HepG2 (cell line): ENCODE measurements around the gene SPIN1. TPM values are rescaled to one million over a fixed set of nuclear protein-coding genes. Genes with fewer than 3 reads are reported as not detected.
A peak's percentile ranks its signal among the peaks of the same experiment; 100 is the strongest.

Experiments used
- ATAC-seq: fragments of 200-7000 bp; cut with Tn5 transposase; 3 replicates; pipeline ENCODE4 v1.9.1; 2020; ENCODE audit warnings: mild to moderate bottlenecking, moderate library complexity
- BruUV-seq: library from RNA; stranded (reverse); fragments of 400-500 nt; replicated peaks from 2 replicates; lab custom pipeline; 2021; lab: Mats Ljungman, UMichigan
- CTCF ChIA-PET: fragments of 300-600 bp; formaldehyde crosslinking; extraction: SDS; loops from one replicate; lab custom pipeline; 2021; ENCODE audit warnings: low total read pairs, inconsistent platforms, low intra/inter-chr PET ratio; lab: Yijun Ruan, JAX
- POLR2A ChIA-PET: fragments of 350-600 bp; sonication (Branson Sonifier 250); formaldehyde crosslinking; loops from one replicate; lab custom pipeline; 2020; ENCODE audit warnings: antibody characterized with exemption, inconsistent platforms; lab: Yijun Ruan, JAX
- DNase-seq: peaks from one replicate; pipeline ENCODE4 v3.0.0-alpha.2; 2015; ENCODE audit warnings: low spot score
- FAIRE-seq: peaks from 3 replicates; lab custom pipeline; 2011; peaks lifted over from hg19 to GRCh38; lab: Jason Lieb, UNC
- H2AFZ ChIP-seq: one replicate; pipeline ENCODE4 v1.6.1; 2011; ENCODE audit warnings: low read length, inconsistent platforms
- H3K27ac ChIP-seq: fragments of 300-600 bp; 3 replicates; pipeline ENCODE4 v1.8.0; 2011; ENCODE audit warnings: mixed run types, mild to moderate bottlenecking, mixed read lengths, low read length, inconsistent platforms; ENCODE audit not compliant: insufficient read depth; ENCODE audit errors: extremely low read length
- H3K27me3 ChIP-seq, 2 experiments: fragments of 200-600 bp in 1 of 2; 2 replicates in 1 of 2; 3 replicates in 1 of 2; pipeline versions ENCODE4 v1.6.0 to v1.8.0; 2011; ENCODE audit warnings: low read length in 2 of 2, mild to moderate bottlenecking in 2 of 2, moderate library complexity in 2 of 2, inconsistent platforms in 1 of 2; ENCODE audit not compliant: insufficient read depth in 2 of 2, control insufficient read depth in 1 of 2
- H3K36me3 ChIP-seq, 2 experiments: fragments of 200-600 bp in 1 of 2; replicated peaks in 1 of 2; 2 replicates in 1 of 2; 3 replicates in 1 of 2; pipeline versions ENCODE4 v1.5.1 to v1.8.0; 2011; ENCODE audit warnings: low read length in 2 of 2, inconsistent platforms in 1 of 2; ENCODE audit not compliant: insufficient read depth in 2 of 2, control insufficient read depth in 1 of 2
- H3K4me1 ChIP-seq: 2 replicates; pipeline ENCODE4 v1.5.1; 2012; ENCODE audit warnings: low read length, inconsistent platforms; ENCODE audit not compliant: insufficient read depth
- H3K4me2 ChIP-seq: 2 replicates; pipeline ENCODE4 v1.6.0; 2011; ENCODE audit warnings: low read depth, low read length, inconsistent platforms
- H3K4me3 ChIP-seq, 3 experiments: fragments of 200-600 bp in 1 of 3; sonication (generic), shearing (Covaris generic) in 1 of 3; replicated peaks in 1 of 3; 2 replicates each; pipeline ENCODE4 v1.5.1; 2011 to 2016; ENCODE audit warnings: low read length in 3 of 3, inconsistent platforms in 2 of 3, low read depth in 2 of 3, mild to moderate bottlenecking in 2 of 3, control low read depth in 1 of 3, mixed read lengths in 1 of 3; ENCODE audit not compliant: insufficient read depth in 1 of 3
- H3K79me2 ChIP-seq: one replicate; pipeline ENCODE4 v1.6.1; 2011; ENCODE audit warnings: low read length, inconsistent platforms; ENCODE audit not compliant: insufficient read depth
- H3K9ac ChIP-seq: 2 replicates; pipeline ENCODE4 v1.6.0; 2011; ENCODE audit warnings: mild to moderate bottlenecking, low read depth, low read length, inconsistent platforms; ENCODE audit not compliant: insufficient read depth
- H3K9me3 ChIP-seq: 2 replicates; pipeline ENCODE4 v1.5.1; 2012; ENCODE audit warnings: mild to moderate bottlenecking, low read length
- H4K20me1 ChIP-seq: 2 replicates; pipeline ENCODE4 v1.6.0; 2011; ENCODE audit warnings: inconsistent platforms, mild to moderate bottlenecking, low read length, moderate library complexity; ENCODE audit not compliant: insufficient read depth
- CCDC6 ChIP-seq: sonication (generic); formaldehyde crosslinking; IDR thresholded peaks from 2 replicates; pipeline ENCODE4 v1.8.1; 2022; ENCODE audit warnings: mild to moderate bottlenecking, missing genetic modification reagents, moderate library complexity
- FOXA1 ChIP-seq, 2 experiments: fragments of 450-650 bp in 1 of 2; sonication (generic) in 1 of 2; formaldehyde crosslinking in 1 of 2; IDR thresholded peaks; 2 replicates each; pipeline versions ENCODE4 v1.4.0 to v1.6.1; 2016 to 2020; ENCODE audit warnings: missing genetic modification reagents in 1 of 2
- GABPB1 ChIP-seq: IDR thresholded peaks from 2 replicates; pipeline ENCODE4 v1.6.1; 2016; ENCODE audit warnings: mild to moderate bottlenecking, missing genetic modification reagents, moderate library complexity, missing compliant biosample characterization
- GATAD2A ChIP-seq: IDR thresholded peaks from 2 replicates; pipeline ENCODE4 v1.6.1; 2016
- ISX ChIP-seq: sonication (generic); formaldehyde crosslinking; conservative IDR thresholded peaks from 2 replicates; pipeline ENCODE4 v1.5.0; 2020; ENCODE audit warnings: missing genetic modification reagents
- JUNB ChIP-seq: sonication (generic); formaldehyde crosslinking; IDR thresholded peaks from 2 replicates; pipeline ENCODE4 v1.8.0; 2022; ENCODE audit warnings: missing genetic modification reagents, mild to moderate bottlenecking, borderline replicate concordance
- MBNL3 ChIP-seq: fragments of 250-450 bp; sonication (Bioruptor Pico); conservative IDR thresholded peaks from 2 replicates; pipeline ENCODE4 v1.8.0; 2022; ENCODE audit warnings: mild to moderate bottlenecking, inconsistent platforms
- MYPOP ChIP-seq: sonication (generic); formaldehyde crosslinking; IDR thresholded peaks from 2 replicates; pipeline ENCODE4 v1.8.1; 2023; ENCODE audit warnings: mild to moderate bottlenecking, moderate library complexity, missing genetic modification reagents
- NONO ChIP-seq, 2 experiments: fragments of 450-650 bp in 1 of 2; sonication (generic) in 1 of 2; formaldehyde crosslinking in 1 of 2; IDR thresholded peaks in 1 of 2; conservative IDR thresholded peaks in 1 of 2; 2 replicates each; pipeline versions ENCODE4 v1.6.1 to v1.8.0; 2017 to 2022; ENCODE audit warnings: mild to moderate bottlenecking in 1 of 2, missing genetic modification reagents in 1 of 2, moderate library complexity in 1 of 2
- RBM22 ChIP-seq: fragments of 200-400 bp; formaldehyde crosslinking; optimal IDR thresholded peaks from 2 replicates; pipeline ENCODE3; 2017; ENCODE audit warnings: mild to moderate bottlenecking, low read length, moderate library complexity
- RXRB ChIP-seq: IDR thresholded peaks from 2 replicates; pipeline ENCODE4 v1.6.1; 2016; ENCODE audit warnings: borderline replicate concordance, missing genetic modification reagents, missing compliant biosample characterization
- SMARCE1 ChIP-seq: fragments of 450-650 bp; IDR thresholded peaks from 2 replicates; pipeline ENCODE4 v1.6.1; 2017; ENCODE audit warnings: borderline replicate concordance
- TEAD3 ChIP-seq: optimal IDR thresholded peaks from 2 replicates; pipeline ENCODE3; 2016; ENCODE audit warnings: borderline replicate concordance
- YEATS2 ChIP-seq: sonication (generic); formaldehyde crosslinking; IDR thresholded peaks from 2 replicates; pipeline ENCODE4 v1.4.0; 2020; ENCODE audit warnings: missing genetic modification reagents, borderline replicate concordance
- ZBTB38 ChIP-seq: sonication (generic); formaldehyde crosslinking; IDR thresholded peaks from 2 replicates; pipeline ENCODE4 v1.5.1; 2020; ENCODE audit warnings: mild to moderate bottlenecking, missing genetic modification reagents
- ZNF136 ChIP-seq: sonication (generic); formaldehyde crosslinking; IDR thresholded peaks from 2 replicates; pipeline ENCODE4 v1.8.1; 2022; ENCODE audit warnings: low read depth, mild to moderate bottlenecking, moderate library complexity, missing genetic modification reagents
- ZNF607 ChIP-seq: sonication (generic); formaldehyde crosslinking; IDR thresholded peaks from 2 replicates; pipeline ENCODE4 v1.5.1; 2020; ENCODE audit warnings: missing genetic modification reagents, mild to moderate bottlenecking, borderline replicate concordance
- WGBS: methylation state at CpG from one replicate; pipeline ENCODE4 v1.1.6; 2017; ENCODE audit warnings: low lambda C conversion rate; 5-methylcytosine and 5-hydroxymethylcytosine counted together
- in situ Hi-C: cut with HindIII; loops from 2 replicates; pipeline ENCODE4 v1.10.0; 2017; ENCODE audit warnings: low pct_unique_long_range_greater_than_20kb; ENCODE audit not compliant: extremely low pct_ligation_motif_present
- intact Hi-C: fragments of 100-400 bp; cut with micrococcal nuclease; formaldehyde crosslinking; loops from one replicate; pipeline ENCODE4 v1.10.0; 2022; ENCODE audit not compliant: unreplicated experiment
- polyA plus RNA-seq, 8 experiments: library from polyadenylated mRNA; depleted of rRNA in 3 of 8; stranded (reverse) in 7 of 8; unstranded in 1 of 8; fragments of >200 nt; fragmentation: Illumina TruSeq in 4 of 8; extraction: Trizol in 4 of 8; gene quantifications; 2 replicates each; pipeline versions ENCODE4 v1.2.1 to v1.2.3, GENCODE V29; 2011 to 2016; ENCODE audit warnings: low read depth in 4 of 8, missing spikeins in 1 of 8, mixed read lengths in 1 of 8; ENCODE audit not compliant: insufficient read depth in 1 of 8
- total RNA-seq, 5 experiments: library from RNA; depleted of rRNA; stranded (reverse); fragments of >200 nt; fragmentation: Illumina TruSeq; extraction: Trizol; gene quantifications; 2 replicates each; pipeline ENCODE4 v1.2.3, GENCODE V29; 2016; ENCODE audit warnings: low read depth in 1 of 5

The SPIN1 gene
- total and polyA plus RNA-seq, 2 of the 13 experiments (the other 11 are each of a cell fraction or from before 2014, with no cell fraction given) = 20.0 to 24.3 TPM

DNA sequence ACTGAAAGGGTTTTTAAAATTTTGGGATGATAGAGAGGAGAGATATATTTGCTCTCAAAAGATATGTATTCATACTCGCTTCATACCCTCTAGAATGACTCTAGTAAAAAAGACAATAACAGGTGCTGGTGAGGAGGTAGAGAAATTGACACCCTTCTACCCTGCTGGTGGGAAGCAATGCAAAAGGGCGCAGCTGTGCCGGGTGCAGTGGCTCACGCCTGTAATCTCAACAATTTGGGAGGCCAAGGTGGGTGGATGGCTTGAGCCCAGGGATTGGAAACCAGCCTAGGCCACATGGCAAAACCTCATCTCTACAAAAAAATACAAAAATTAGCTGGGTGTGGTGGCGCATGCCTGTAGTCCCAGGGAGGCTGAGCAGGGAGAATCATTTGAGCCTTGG lies 112.8 kb downstream of the SPIN1 start:
- no TSS peak for BruUV-seq
- H3K4me2 ChIP-seq = no peak overlapping the region
- H2AFZ ChIP-seq = no peak overlapping the region
- ChIA-PET POLR2A (no interaction called here), CTCF (no interaction called here)
- in situ Hi-C loops (no loop called here), intact Hi-C loops (no loop called here)
- H3K9me3 ChIP-seq = no peaks in the 10 kb centered on the region
- no peak overlapping the region for H3K4me3 ChIP-seq
- H3K4me1 ChIP-seq = no peaks in the 10 kb centered on the region
- no peaks in the 10 kb centered on the region for H4K20me1 ChIP-seq
- no peaks in the 10 kb centered on the region for H3K36me3 ChIP-seq
- FAIRE-seq (no peak), ATAC-seq (no peak), DNase-seq (no peak)
- WGBS = 83% methylated on average over 5 of the region's 5 CpGs
- H3K9ac ChIP-seq = no peak overlapping the region
- TF ChIP-seq YEATS2 (CRISPR knock-in tag) = no peak
- no peak for TF ChIP-seq JUNB (CRISPR knock-in tag)
- TF ChIP-seq ZNF607 (CRISPR knock-in tag) = no peak
- no peak for TF ChIP-seq FOXA1 (IDR thresholded peaks at IDR 0.05)
- TF ChIP-seq FOXA1 (CRISPR knock-in tag; IDR thresholded peaks at IDR 0.05) = no peak
- no peak for TF ChIP-seq ZNF136 (CRISPR knock-in tag)
- TF ChIP-seq ZBTB38 = no peak
- H3K27ac ChIP-seq = no peak overlapping the region
- H3K27me3 ChIP-seq = no peaks in the 10 kb centered on the region
- H3K79me2 ChIP-seq = no peaks in the 10 kb centered on the region

GRCh38 chr9:88502552-88503034 lies 114.3 kb downstream of the SPIN1 start:
- no peak overlapping the region for H2AFZ ChIP-seq
- H3K36me3 ChIP-seq = no peaks in the 10 kb centered on the region
- intact Hi-C loops = no loop called here
- ChIA-PET POLR2A (no interaction called here), CTCF (no interaction called here)
- no peak for DNase-seq
- H4K20me1 ChIP-seq = no peaks in the 10 kb centered on the region
- H3K4me2 ChIP-seq = 0 out of 2 replicates have a peak overlapping the region, but pooled peaks have one; percentile 11
- WGBS = 36% methylated on average over 9 of the region's 12 CpGs
- H3K9me3 ChIP-seq = no peaks in the 10 kb centered on the region
- no peak overlapping the region for H3K27ac ChIP-seq
- H3K27me3 ChIP-seq = no peaks in the 10 kb centered on the region
- no peak for FAIRE-seq
- no peaks in the 10 kb centered on the region for H3K4me1 ChIP-seq
- peak; percentile 34 for ATAC-seq
- no TSS peak for BruUV-seq
- H3K4me3 ChIP-seq = no peak overlapping the region
- H3K9ac ChIP-seq = no peak overlapping the region
- in situ Hi-C loops = no loop called here
- no peaks in the 10 kb centered on the region for H3K79me2 ChIP-seq
- TF ChIP-seq GABPB1 (CRISPR knock-in tag) = no peak
- no peak for TF ChIP-seq MBNL3 (CRISPR knock-in tag)
- TF ChIP-seq NONO (IDR thresholded peaks at IDR 0.05) = no peak
- no peak for TF ChIP-seq NONO (CRISPR knock-in tag; conservative IDR thresholded peaks at IDR 0.05)
- no peak for TF ChIP-seq SMARCE1
- no peak for TF ChIP-seq RXRB (CRISPR knock-in tag)
- no peak for TF ChIP-seq MYPOP
- no peak for TF ChIP-seq RBM22
- no peak for TF ChIP-seq CCDC6 (CRISPR knock-in tag)
- no peak for TF ChIP-seq TEAD3 (CRISPR knock-in tag)
- no peak for TF ChIP-seq GATAD2A (CRISPR knock-in tag)
- TF ChIP-seq ISX (CRISPR knock-in tag) = no peak
